Liver (tissue), 9 donors: ENCODE data around the gene LILRA2. TPM values are rescaled to one million over a fixed set of nuclear protein-coding genes. Genes with fewer than 3 reads are reported as not detected.
A peak's percentile ranks its signal among the peaks of the same experiment; 100 is the strongest.
"Not testable (repeated sequence)": the region's sequence is repeated elsewhere in the genome, so short reads cannot be mapped to it uniquely, and the experiment has no call there.

ENCODE experiments used
- DNase-seq: peaks from one replicate; pipeline ENCODE4 v3.0.0-alpha.2; 2017; ENCODE audit warnings: low spot score
- H3K27ac ChIP-seq, 2 donors: one replicate each; pipeline ENCODE4 v1.7.0; 2013; ENCODE audit warnings: inconsistent platforms in 2 of 2, low read length in 2 of 2, control low read depth in 1 of 2, low read depth in 1 of 2, mild to moderate bottlenecking in 1 of 2
- H3K27me3 ChIP-seq, 4 donors: one replicate each; pipeline versions ENCODE4 v1.6.1 to v1.7.0; 2013; ENCODE audit warnings: low read length in 3 of 4, inconsistent platforms in 1 of 4, mild to moderate bottlenecking in 1 of 4, moderate library complexity in 1 of 4; ENCODE audit not compliant: control insufficient read depth in 4 of 4, insufficient read depth in 4 of 4
- H3K36me3 ChIP-seq, 4 donors: one replicate each; pipeline versions ENCODE4 v1.6.1 to v1.7.0; 2013; ENCODE audit warnings: low read length in 3 of 4, mild to moderate bottlenecking in 3 of 4, low read depth in 1 of 4, moderate library complexity in 1 of 4; ENCODE audit not compliant: control insufficient read depth in 4 of 4, insufficient read depth in 3 of 4
- H3K4me1 ChIP-seq, 4 donors: one replicate each; pipeline versions ENCODE4 v1.6.1 to v1.7.0; 2013; ENCODE audit warnings: low read length in 3 of 4, mild to moderate bottlenecking in 3 of 4, moderate library complexity in 1 of 4; ENCODE audit not compliant: control insufficient read depth in 4 of 4, insufficient read depth in 4 of 4
- H3K4me3 ChIP-seq, 3 donors: one replicate each; pipeline versions ENCODE4 v1.6.1 to v1.7.0; 2013; ENCODE audit warnings: low read length in 3 of 3, control low read depth in 1 of 3, low read depth in 1 of 3, mild to moderate bottlenecking in 1 of 3
- H3K9ac ChIP-seq, 2 donors: one replicate each; pipeline ENCODE4 v1.7.0; 2013; ENCODE audit warnings: low read length in 2 of 2, mild to moderate bottlenecking in 2 of 2, moderate library complexity in 2 of 2, control low read depth in 1 of 2, low read depth in 1 of 2
- H3K9me3 ChIP-seq, 4 donors: one replicate each; pipeline versions ENCODE4 v1.6.1 to v1.7.0; 2013; ENCODE audit warnings: low read length in 3 of 4; ENCODE audit not compliant: control insufficient read depth in 4 of 4
- JUND ChIP-seq, 2 donors: IDR thresholded peaks; 2 replicates each; pipeline ENCODE4 v1.6.1; 2016; ENCODE audit warnings: antibody characterized with exemption in 2 of 2
- RAD21 ChIP-seq, 2 donors: IDR thresholded peaks; 2 replicates each; pipeline ENCODE4 v1.6.1; 2016; ENCODE audit warnings: antibody characterized with exemption in 2 of 2, mild to moderate bottlenecking in 2 of 2
- RXRA ChIP-seq, 2 donors: IDR thresholded peaks; 2 replicates each; pipeline ENCODE4 v1.6.1; 2017 to 2018; ENCODE audit warnings: antibody characterized with exemption in 2 of 2, mild to moderate bottlenecking in 1 of 2
- TAF1 ChIP-seq: conservative IDR thresholded peaks from 2 replicates; pipeline ENCODE4 v1.6.1; 2016; ENCODE audit warnings: antibody characterized with exemption, mild to moderate bottlenecking
- YY1 ChIP-seq: IDR thresholded peaks from 2 replicates; pipeline ENCODE4 v1.6.1; 2016; ENCODE audit warnings: antibody characterized with exemption, mild to moderate bottlenecking
- WGBS: extraction: QIAGEN DNeasy Blood & Tissue Kit; methylation state at CpG from one replicate; pipeline ENCODE4 v1.1.7; 2013; 5-methylcytosine and 5-hydroxymethylcytosine counted together
- polyA plus RNA-seq, 2 donors: library from polyadenylated mRNA; stranded (reverse) in 1 of 2; unstranded in 1 of 2; fragments of 200-250 nt in 1 of 2; fragments of >200 nt in 1 of 2; fragmentation: Nextera tagmentation in 1 of 2; extraction: Ambion mirVana in 1 of 2; gene quantifications; one replicate each; pipeline versions ENCODE4 v1.2.1 to v1.2.3, GENCODE V29; 2013 to 2015
- total RNA-seq, 2 donors: library from RNA; depleted of rRNA; stranded (reverse); fragments of >200 nt; gene quantifications; one replicate each; pipeline ENCODE4 v1.2.3, GENCODE V29; 2014
- TF ChIP-seq, protein P1 (sequence below): IDR thresholded peaks from 2 replicates; pipeline ENCODE4 v1.6.1; 2016; ENCODE audit warnings: antibody characterized with exemption
- donor health status: healthy.
- donor health status: healthy.
- donor health status: healthy.
- donor health status: healthy.
- donor health status: healthy.

The LILRA2 gene
- total and polyA plus RNA-seq, 4 donors, result 1.3 to 8.2 (median 4.1) TPM

DNA sequence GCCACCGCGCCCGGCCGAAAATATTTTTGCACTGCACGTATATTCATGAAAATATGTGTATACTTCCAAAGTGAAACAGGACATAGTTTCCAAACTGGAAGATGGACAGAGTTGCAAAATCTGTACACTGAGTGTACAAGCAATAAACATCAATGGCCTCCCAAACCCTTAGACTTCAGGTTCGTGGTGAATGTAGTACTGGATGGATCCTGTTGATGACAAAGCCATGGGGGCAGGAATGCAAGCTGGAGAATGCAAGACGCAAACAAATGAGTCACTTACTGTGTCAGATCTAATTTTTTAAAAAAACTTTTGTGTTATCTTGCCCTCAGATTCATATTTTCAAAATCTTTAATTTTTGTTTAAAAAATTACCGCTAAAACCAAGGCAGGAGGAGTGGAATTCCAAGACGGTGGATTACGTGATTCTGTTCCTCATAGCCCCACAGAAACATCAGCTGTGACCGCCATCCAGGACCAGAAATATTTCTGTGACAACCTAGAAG lies 12.7 kb upstream of the LILRA2 start:
- no peak for DNase-seq
- Histone ChIP-seq H3K9ac (no peak overlapping the region), H3K36me3 (no peaks in the 10 kb centered on the region), H3K9me3 (no peaks in the 10 kb centered on the region), H3K27me3 (peaks cover 0 to 2% (median 0%) of the 10 kb centered on the region in 4 donors), H3K4me3 (no peak overlapping the region), H3K27ac (no peak overlapping the region), H3K4me1 (no peaks in the 10 kb centered on the region)
- TF ChIP-seq RXRA (IDR thresholded peaks at IDR 0.05), result no peak
- TF ChIP-seq, protein P1, sequence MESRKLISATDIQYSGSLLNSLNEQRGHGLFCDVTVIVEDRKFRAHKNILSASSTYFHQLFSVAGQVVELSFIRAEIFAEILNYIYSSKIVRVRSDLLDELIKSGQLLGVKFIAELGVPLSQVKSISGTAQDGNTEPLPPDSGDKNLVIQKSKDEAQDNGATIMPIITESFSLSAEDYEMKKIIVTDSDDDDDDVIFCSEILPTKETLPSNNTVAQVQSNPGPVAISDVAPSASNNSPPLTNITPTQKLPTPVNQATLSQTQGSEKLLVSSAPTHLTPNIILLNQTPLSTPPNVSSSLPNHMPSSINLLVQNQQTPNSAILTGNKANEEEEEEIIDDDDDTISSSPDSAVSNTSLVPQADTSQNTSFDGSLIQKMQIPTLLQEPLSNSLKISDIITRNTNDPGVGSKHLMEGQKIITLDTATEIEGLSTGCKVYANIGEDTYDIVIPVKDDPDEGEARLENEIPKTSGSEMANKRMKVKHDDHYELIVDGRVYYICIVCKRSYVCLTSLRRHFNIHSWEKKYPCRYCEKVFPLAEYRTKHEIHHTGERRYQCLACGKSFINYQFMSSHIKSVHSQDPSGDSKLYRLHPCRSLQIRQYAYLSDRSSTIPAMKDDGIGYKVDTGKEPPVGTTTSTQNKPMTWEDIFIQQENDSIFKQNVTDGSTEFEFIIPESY, result no peak
- no peak for TF ChIP-seq TAF1
- WGBS, result 86% methylated on average over 11 of the region's 11 CpGs

DNA sequence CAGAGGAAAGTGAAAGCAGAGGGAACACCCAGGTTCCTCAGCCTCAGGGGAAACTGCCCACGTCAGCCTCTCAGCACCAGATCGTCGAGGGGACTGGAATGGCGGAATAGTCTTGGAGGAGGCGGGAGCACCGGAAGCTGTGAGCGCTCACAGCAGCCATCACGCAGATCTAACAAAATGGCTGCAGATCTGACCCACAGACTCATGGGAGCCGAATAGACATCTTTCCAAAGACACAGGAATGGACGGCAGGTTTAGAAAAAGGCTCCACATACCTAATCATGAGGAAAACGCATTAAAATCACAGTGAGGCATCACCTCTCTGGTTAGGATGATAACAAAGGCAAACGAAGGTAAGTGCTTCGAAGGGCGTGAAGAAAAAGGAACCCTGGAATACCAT lies 11.8 kb upstream of the LILRA2 start:
- H3K27ac ChIP-seq, result no peak overlapping the region
- H3K4me1 ChIP-seq, result no peaks in the 10 kb centered on the region
- TF ChIP-seq YY1, result peak; percentile 19
- no peak for TF ChIP-seq JUND (IDR thresholded peaks at IDR 0.05)
- H3K36me3 ChIP-seq, result no peaks in the 10 kb centered on the region
- peaks cover 0 to 2% (median 0%) of the 10 kb centered on the region in 4 donors for H3K27me3 ChIP-seq
- 77% methylated on average over 14 of the region's 14 CpGs for WGBS
- no peak overlapping the region for H3K9ac ChIP-seq
- H3K9me3 ChIP-seq, result no peaks in the 10 kb centered on the region
- H3K4me3 ChIP-seq, result no peak overlapping the region
- no peak for DNase-seq

DNA sequence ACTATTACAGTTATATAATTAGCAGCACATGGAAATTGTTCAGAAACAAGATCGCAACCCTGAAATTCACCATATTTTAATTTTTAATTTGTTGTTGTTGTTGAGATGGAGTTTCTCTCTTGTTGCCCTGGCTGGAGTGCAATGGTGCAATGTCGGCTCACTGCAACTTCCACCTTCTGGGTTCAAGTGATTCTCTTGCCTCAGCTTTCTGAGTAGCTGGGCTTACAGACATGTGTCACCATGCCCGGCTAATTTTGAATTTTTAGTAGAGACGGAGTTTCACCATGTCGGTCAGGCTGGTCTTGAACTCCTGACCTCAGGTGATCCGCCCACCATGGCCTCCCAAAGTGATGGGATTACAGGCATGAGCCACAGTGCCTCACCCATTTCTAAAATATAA lies 10.4 kb upstream of the LILRA2 start:
- not testable (repeated sequence) for H3K9me3 ChIP-seq, H3K27ac ChIP-seq, H3K36me3 ChIP-seq, H3K27me3 ChIP-seq, H3K4me3 ChIP-seq, H3K4me1 ChIP-seq, DNase-seq, H3K9ac ChIP-seq
- 85% methylated on average over 6 of the region's 6 CpGs for WGBS

DNA sequence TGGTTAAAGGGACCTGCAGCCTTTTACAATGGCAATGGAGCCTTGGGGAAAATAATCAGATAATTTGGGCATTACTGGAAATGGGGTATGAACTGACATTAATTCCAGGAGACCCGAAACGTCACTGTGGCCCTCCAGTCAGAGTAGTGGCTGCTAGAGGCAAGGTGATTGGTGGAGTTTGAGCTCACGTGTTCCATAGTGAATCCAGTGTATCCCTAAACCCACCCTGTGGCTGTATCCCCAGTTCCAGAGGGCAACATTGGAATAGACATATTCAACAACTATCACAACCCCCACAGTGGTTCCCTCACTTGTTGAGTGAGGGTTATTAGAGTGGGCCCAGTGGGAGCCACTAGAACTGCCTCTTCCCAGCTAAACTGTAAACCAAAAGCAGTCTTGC lies 3.3 kb upstream of the LILRA2 start:
- WGBS, result 59% methylated on average over 3 of the region's 3 CpGs
- DNase-seq, result no peak
- no peaks in the 10 kb centered on the region for H3K9me3 ChIP-seq

DNA sequence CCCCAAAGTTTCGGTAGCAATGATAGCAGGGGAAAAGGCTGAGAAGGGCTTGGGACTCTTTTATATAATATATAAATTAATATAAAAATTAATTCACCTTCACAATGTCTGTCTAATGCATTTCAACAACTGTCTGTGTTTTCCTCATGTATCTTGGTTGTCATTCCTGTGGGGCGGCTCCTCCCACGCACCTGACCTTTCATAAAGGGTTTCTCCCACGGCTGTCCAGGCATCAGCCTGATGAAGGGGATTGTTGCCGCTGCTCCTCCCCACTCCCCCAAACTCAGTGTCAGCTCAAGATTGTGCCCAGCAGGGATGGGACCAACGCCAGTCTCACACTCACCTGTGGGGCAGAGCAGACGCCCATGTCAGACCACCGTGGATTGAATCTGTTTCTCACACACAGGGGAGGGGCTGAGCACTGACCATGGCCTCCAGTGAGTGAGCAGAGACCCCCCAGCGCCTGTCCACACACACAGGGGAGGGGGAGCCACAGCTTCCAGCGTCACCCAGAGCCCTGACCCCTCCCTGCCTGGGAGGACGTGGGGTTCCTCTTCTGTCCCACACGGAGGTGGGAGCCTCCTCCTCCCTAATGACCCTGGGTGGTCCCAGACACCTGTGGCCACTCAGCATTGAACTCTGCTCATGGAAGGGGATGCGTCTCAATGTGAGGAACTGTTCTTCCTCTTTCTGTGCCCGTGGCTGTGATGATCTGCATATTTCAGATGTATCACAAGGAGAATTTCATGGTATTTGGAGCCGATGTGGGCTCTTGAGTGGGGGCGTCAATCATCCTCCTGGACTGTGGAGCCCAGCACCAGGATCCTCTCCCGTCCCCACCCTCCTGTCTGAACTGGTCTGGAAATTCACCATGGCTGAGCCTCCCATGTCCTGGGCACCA lies 1.6 kb upstream of the LILRA2 start:
- DNase-seq, H3K4me3 ChIP-seq, H3K27ac ChIP-seq, H3K9me3 ChIP-seq, H3K9ac ChIP-seq, H3K36me3 ChIP-seq, H3K4me1 ChIP-seq, H3K27me3 ChIP-seq: not testable (repeated sequence)
- 61% methylated on average over 17 of the region's 17 CpGs for WGBS

More for the DNA sequence above, 3.3 kb upstream of the LILRA2 start:
- Histone ChIP-seq H3K4me3 (no peak overlapping the region), H3K4me1 (no peaks in the 10 kb centered on the region), H3K27ac (no peak overlapping the region), H3K27me3 (no peaks in the 10 kb centered on the region), H3K9ac (no peak overlapping the region), H3K36me3 (no peaks in the 10 kb centered on the region)
- TF ChIP-seq JUND (IDR thresholded peaks at IDR 0.05), result no peak
- TF ChIP-seq RAD21 (IDR thresholded peaks at IDR 0.05), result no peak
- no peak for TF ChIP-seq TAF1
- TF ChIP-seq RXRA (IDR thresholded peaks at IDR 0.05), result no peak
